T-helper 2 cell treated with Interferon-gamma antibody and Interleukin-4, amounts not matched to agents 5 μg/mL and 100 μg/mL, for 36 hours (primary cell): ENCODE results near the gene GDF7.
A peak's percentile ranks its signal among the peaks of the same experiment; 100 is the strongest.

Experiments
- DNase-seq: peaks from one replicate; pipeline ENCODE4 v3.0.0; 2021; ENCODE audit warnings: low spot score
- H3K27ac Mint-ChIP-seq: one replicate; pipeline ENCODE4 v1.8.0; 2021; ENCODE audit warnings: mild to moderate bottlenecking, mixed read lengths
- H3K27me3 Mint-ChIP-seq: one replicate; pipeline ENCODE4 v1.8.0; 2021; ENCODE audit warnings: low read depth, mixed read lengths
- H3K36me3 Mint-ChIP-seq: one replicate; pipeline ENCODE4 v1.8.0; 2021; ENCODE audit warnings: low read depth, mixed read lengths
- H3K4me1 Mint-ChIP-seq: one replicate; pipeline ENCODE4 v1.8.0; 2021; ENCODE audit warnings: low read depth, mixed read lengths
- H3K4me3 Mint-ChIP-seq: one replicate; pipeline ENCODE4 v1.8.0; 2022; ENCODE audit warnings: mild to moderate bottlenecking, moderate library complexity, mixed read lengths
- H3K9me3 Mint-ChIP-seq: one replicate; pipeline ENCODE4 v1.8.0; 2021; ENCODE audit warnings: mixed read lengths

GDF7 gene

GRCh38 chr2:20666304-20667150 is at the start of gene GDF7:
GDF7 (plus strand) TSS chr2:20667144; CDS start chr2:20667240, 96 bp downstream.
- Mint-ChIP-seq H3K4me3 (peak within 1 kb of the TSS; percentile 66), H3K4me1 (peaks cover 3% of the 10 kb centered on the region), H3K9me3 (no peaks in the 10 kb centered on the region), H3K27ac (no peak within 1 kb of the TSS), H3K27me3 (peaks cover 70% of the 10 kb centered on the region), H3K36me3 (no peaks in the 10 kb centered on the region)
- peak; percentile 28 for DNase-seq

GRCh38 chr2:20617892-20618467 is 49.0 kb upstream of the GDF7 start:
- Mint-ChIP-seq H3K4me3 (no peak overlapping the region), H3K27ac (no peak overlapping the region), H3K36me3 (peaks cover 2% of the 10 kb centered on the region), H3K9me3 (no peaks in the 10 kb centered on the region), H3K4me1 (no peaks in the 10 kb centered on the region), H3K27me3 (no peaks in the 10 kb centered on the region)
- DNase-seq: no peak

GRCh38 chr2:20618468-20618885 is 48.5 kb upstream of the GDF7 start:
- no peaks in the 10 kb centered on the region for H3K4me1 Mint-ChIP-seq
- peaks cover 3% of the 10 kb centered on the region for H3K36me3 Mint-ChIP-seq
- no peak for DNase-seq
- H3K9me3 Mint-ChIP-seq: no peaks in the 10 kb centered on the region
- H3K27me3 Mint-ChIP-seq: no peaks in the 10 kb centered on the region
- H3K27ac Mint-ChIP-seq: no peak overlapping the region
- H3K4me3 Mint-ChIP-seq: no peak overlapping the region

GRCh38 chr2:20618886-20619521 is 47.9 kb upstream of the GDF7 start:
- Mint-ChIP-seq H3K27ac (no peak overlapping the region), H3K36me3 (peaks cover 3% of the 10 kb centered on the region), H3K9me3 (no peaks in the 10 kb centered on the region), H3K27me3 (no peaks in the 10 kb centered on the region), H3K4me3 (no peak overlapping the region), H3K4me1 (no peaks in the 10 kb centered on the region)
- DNase-seq: no peak

- H3K36me3 Mint-ChIP-seq: peaks cover 3% of the 10 kb centered on the region
- no peaks in the 10 kb centered on the region for H3K27me3 Mint-ChIP-seq
- H3K9me3 Mint-ChIP-seq: no peaks in the 10 kb centered on the region
- H3K4me1 Mint-ChIP-seq: no peaks in the 10 kb centered on the region
- H3K27ac Mint-ChIP-seq: no peak overlapping the region
- no peak overlapping the region for H3K4me3 Mint-ChIP-seq
- DNase-seq: no peak
Measured at GRCh38 chr2:20619624-20620024, 47.3 kb upstream of the GDF7 start.

- DNase-seq: no peak
- Mint-ChIP-seq H3K27ac (no peak overlapping the region), H3K9me3 (no peaks in the 10 kb centered on the region), H3K27me3 (no peaks in the 10 kb centered on the region), H3K4me3 (no peak overlapping the region), H3K36me3 (peaks cover 3% of the 10 kb centered on the region), H3K4me1 (no peaks in the 10 kb centered on the region)
Measured at GRCh38 chr2:20620271-20620681, 46.7 kb upstream of the GDF7 start.

- no peak for DNase-seq
- Mint-ChIP-seq H3K4me1 (no peaks in the 10 kb centered on the region), H3K27ac (no peak overlapping the region), H3K4me3 (no peak overlapping the region), H3K27me3 (no peaks in the 10 kb centered on the region), H3K9me3 (no peaks in the 10 kb centered on the region), H3K36me3 (peaks cover 3% of the 10 kb centered on the region)
Measured at GRCh38 chr2:20620696-20621365, 46.1 kb upstream of the GDF7 start.

GRCh38 chr2:20621366-20622295 is 45.3 kb upstream of the GDF7 start:
- DNase-seq: no peak
- Mint-ChIP-seq H3K4me1 (no peaks in the 10 kb centered on the region), H3K27ac (no peak overlapping the region), H3K9me3 (no peaks in the 10 kb centered on the region), H3K36me3 (peaks cover 3% of the 10 kb centered on the region), H3K4me3 (no peak overlapping the region), H3K27me3 (no peaks in the 10 kb centered on the region)

- H3K27me3 Mint-ChIP-seq: no peaks in the 10 kb centered on the region
- no peak overlapping the region for H3K27ac Mint-ChIP-seq
- no peaks in the 10 kb centered on the region for H3K9me3 Mint-ChIP-seq
- DNase-seq: no peak
- peaks cover 3% of the 10 kb centered on the region for H3K36me3 Mint-ChIP-seq
- no peaks in the 10 kb centered on the region for H3K4me1 Mint-ChIP-seq
- no peak overlapping the region for H3K4me3 Mint-ChIP-seq
Measured at GRCh38 chr2:20622296-20622686, 44.7 kb upstream of the GDF7 start.

GRCh38 chr2:20622731-20623130 is 44.2 kb upstream of the GDF7 start:
- no peak overlapping the region for H3K27ac Mint-ChIP-seq

GRCh38 chr2:20623241-20623640 is 43.7 kb upstream of the GDF7 start:
- Mint-ChIP-seq H3K4me3 (no peak overlapping the region), H3K27ac (no peak overlapping the region), H3K4me1 (no peaks in the 10 kb centered on the region), H3K27me3 (no peaks in the 10 kb centered on the region), H3K36me3 (peaks cover 3% of the 10 kb centered on the region), H3K9me3 (no peaks in the 10 kb centered on the region)
- no peak for DNase-seq

More at GRCh38 chr2:20622731-20623130, 44.2 kb upstream of the GDF7 start:
- Mint-ChIP-seq H3K4me1 (no peaks in the 10 kb centered on the region), H3K9me3 (no peaks in the 10 kb centered on the region), H3K4me3 (no peak overlapping the region), H3K27me3 (no peaks in the 10 kb centered on the region), H3K36me3 (peaks cover 3% of the 10 kb centered on the region)
- no peak for DNase-seq

GRCh38 chr2:20623741-20624155 is 43.2 kb upstream of the GDF7 start:
- DNase-seq: no peak
- no peaks in the 10 kb centered on the region for H3K9me3 Mint-ChIP-seq
- H3K4me3 Mint-ChIP-seq: no peak overlapping the region
- no peak overlapping the region for H3K27ac Mint-ChIP-seq
- H3K36me3 Mint-ChIP-seq: peaks cover 3% of the 10 kb centered on the region
- H3K27me3 Mint-ChIP-seq: no peaks in the 10 kb centered on the region
- no peaks in the 10 kb centered on the region for H3K4me1 Mint-ChIP-seq
